Myocyte (in vitro differentiated cells): ENCODE measurements around the gene ZBTB49. TPM values are rescaled to one million over a fixed set of nuclear protein-coding genes. Genes with fewer than 3 reads are reported as not detected.

Experiments
- DNase-seq: peaks from one replicate; pipeline ENCODE4 v3.0.0-alpha.2; 2012; ENCODE audit warnings: low read depth
- total RNA-seq: library from RNA; depleted of rRNA; stranded (reverse); fragments of >200 nt; gene quantifications from 2 replicates; pipeline ENCODE4 v1.2.3, GENCODE V29; 2014

Gene ZBTB49
- total RNA-seq, 1 donor from 2014 or later = 8.7 TPM

GRCh38 chr4:4277531-4277930 lies 12.5 kb upstream of the ZBTB49 start:
- no peak for DNase-seq

- DNase-seq = no peak
These were observed 8.3 kb upstream of the ZBTB49 start for GRCh38 chr4:4281787-4282186.

DNA sequence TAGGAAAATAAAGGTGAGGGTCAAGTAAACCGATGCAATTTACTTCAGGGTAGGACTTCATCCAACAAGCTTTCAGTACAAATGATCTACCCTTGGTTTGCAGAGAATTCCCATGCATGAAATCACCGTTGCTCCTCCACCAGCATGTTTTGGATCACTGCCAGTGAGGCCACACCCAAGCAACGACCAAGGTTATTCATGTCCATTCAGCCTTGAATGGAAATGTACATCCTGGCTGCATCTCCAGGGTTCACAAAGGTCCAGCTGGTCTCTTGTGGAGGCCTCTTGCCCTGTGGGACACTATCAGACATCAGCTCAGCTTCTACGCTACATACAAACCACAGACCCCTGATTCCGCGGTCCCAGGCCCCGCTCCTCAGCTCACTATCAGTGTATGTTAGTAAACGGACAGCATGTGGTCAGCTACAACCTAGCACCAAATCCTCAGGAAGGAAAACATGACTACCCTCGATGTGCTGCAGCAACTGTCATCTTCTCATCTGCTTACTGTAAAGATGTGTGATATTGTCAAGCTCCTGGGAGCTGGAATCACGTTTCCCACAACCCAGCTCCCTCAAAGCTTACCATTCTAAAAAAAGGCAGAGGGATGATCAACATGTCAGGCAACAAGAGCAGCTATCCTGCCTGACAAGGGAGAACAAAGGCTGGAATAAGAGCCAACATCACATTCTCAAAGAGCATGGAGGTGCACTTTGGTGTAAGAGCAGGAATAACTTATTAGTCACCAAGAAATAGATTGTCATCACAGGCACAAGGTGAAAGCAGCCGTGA lies 5.0 kb upstream of the ZBTB49 start:
- DNase-seq = peak; percentile 73

GRCh38 chr4:4288098-4288497 lies 2.0 kb upstream of the ZBTB49 start:
- no peak for DNase-seq

DNA sequence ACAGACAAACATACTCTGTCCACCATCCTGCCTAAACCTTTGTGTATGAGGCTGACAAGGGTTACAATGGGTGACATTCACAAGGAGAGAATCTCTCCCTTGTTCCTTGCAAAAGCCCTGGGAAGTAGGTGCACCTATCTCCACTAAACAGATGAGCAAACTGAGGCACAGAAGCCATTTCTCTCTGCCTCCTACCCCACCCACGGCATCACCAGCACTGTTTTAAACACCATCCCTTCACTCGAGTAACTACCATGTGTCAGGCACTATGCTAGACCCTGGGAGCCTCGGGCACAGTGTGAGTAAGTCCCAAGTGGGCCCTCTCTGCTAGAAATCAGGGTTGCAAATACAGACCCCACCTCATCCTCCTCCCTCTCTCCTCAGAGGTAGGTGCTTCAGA lies 996 bp upstream of the ZBTB49 start:
- DNase-seq = no peak

GRCh38 chr4:4289597-4289940 lies 482 bp upstream of the ZBTB49 start:
- no peak for DNase-seq

- DNase-seq = peak; percentile 26
These were observed 3.2 kb downstream of the ZBTB49 start for GRCh38 chr4:4293279-4293678.

DNA sequence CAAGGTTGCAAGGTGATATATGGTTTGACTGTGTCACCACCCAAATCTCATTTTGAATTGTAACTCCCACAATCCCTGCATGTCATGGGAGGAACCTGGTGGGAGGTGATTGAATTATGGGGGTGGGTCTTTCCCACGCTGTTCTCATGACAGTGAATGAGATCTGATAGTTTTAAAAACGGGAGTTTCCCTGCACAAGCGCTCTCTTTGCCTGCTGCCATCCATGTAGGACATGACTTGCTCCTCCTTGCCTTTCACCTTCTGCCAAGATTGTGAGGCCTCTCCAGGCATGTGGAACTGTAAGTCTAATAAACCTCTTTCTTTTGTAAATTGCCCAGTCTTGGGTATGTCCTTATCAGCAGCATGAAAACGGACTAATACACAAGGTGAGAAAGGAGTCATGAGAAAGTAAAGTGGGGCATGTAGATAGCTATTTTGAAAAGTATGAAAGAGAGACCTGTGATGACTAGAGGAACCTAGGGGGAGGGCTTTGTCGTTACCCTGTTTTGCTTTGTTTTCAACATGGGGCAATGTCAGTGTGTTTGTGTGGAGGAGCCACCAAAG lies 6.3 kb downstream of the ZBTB49 start:
- no peak for DNase-seq

- no peak for DNase-seq
These were observed 9.0 kb downstream of the ZBTB49 start for GRCh38 chr4:4299006-4299405.

- no peak for DNase-seq
These were observed 11.9 kb downstream of the ZBTB49 start for GRCh38 chr4:4302001-4302400.

GRCh38 chr4:4302416-4302815 lies 12.4 kb downstream of the ZBTB49 start:
- DNase-seq = no peak

DNA sequence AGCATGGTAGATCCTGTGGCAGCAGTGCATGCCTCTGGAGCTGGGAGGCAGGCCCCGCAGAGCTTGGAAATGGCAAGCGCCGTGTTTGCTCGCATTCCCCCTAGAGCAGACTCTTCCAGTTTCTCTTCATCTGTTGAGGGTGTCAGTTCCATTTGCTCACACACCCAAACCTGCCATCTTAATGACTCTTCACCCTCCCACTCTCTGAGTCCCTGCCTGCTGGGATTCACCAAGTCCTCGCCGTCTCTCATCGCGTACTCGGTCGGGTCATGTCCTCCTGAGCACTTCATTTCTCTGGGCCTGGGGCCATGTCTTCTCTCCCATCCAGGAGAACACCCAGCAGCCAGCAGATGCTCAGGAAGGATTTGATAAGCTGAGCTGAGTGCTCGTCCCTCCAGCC lies 16.9 kb downstream of the ZBTB49 start:
- no peak for DNase-seq

- DNase-seq = peak; percentile 95
These were observed 18.9 kb downstream of the ZBTB49 start for GRCh38 chr4:4308800-4309441.

DNA sequence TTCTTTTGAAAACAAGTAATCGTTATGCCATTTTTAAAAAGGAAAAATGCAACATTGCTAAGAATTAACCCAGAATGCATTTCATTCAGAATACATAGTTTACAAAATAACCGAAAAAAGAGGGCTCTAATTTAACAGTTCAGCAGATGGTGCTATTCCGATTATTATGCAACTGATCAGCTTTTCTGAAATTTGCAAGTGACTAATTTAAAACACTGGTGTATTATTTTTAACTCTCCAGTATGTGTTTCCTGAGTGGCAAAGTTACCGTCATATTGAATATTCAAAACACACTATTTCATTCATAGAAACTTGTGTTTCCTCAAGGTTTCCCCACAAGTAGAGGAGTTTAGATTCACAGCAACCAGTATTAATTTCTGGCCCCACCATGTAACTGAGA lies 21.1 kb downstream of the ZBTB49 start:
- DNase-seq = no peak

DNA sequence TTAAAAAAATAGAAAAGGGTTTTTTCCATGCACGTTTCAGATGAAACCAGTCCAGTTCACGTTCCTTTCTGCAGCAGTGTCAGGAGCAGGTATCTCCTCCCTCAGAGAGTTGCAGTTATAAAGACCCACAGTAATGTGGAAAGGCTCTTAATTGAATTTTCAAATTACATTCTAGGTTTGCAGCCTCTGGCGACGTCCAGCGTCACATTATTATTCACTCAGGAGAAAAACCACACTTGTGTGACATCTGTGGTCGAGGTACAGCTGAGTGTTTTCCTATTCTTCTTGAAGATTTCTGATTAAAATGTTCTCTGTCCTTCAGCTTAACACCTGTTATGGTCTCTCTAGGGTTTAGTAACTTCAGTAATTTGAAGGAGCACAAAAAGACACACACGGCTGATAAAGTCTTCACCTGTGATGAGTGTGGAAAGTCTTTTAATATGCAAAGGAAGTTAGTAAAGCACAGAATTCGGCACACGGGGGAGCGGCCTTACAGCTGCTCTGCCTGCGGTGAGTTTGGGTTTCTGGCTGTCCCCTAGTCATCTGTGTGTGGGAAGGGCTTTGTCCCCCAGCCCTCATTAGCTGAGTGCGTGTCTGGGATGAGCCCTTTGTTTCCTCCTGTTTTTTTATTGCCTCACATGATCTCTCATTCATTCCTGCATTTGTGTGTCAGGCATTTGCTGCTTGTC lies 25.6 kb downstream of the ZBTB49 start:
- DNase-seq = peak; percentile 16

GRCh38 chr4:4316150-4316495 lies 26.1 kb downstream of the ZBTB49 start:
- no peak for DNase-seq

- no peak for DNase-seq
These were observed 27.6 kb downstream of the ZBTB49 start for GRCh38 chr4:4317496-4318232.

GRCh38 chr4:4320528-4320927 lies 30.5 kb downstream of the ZBTB49 start:
- no peak for DNase-seq

- DNase-seq = no peak
These were observed 31.1 kb downstream of the ZBTB49 start for GRCh38 chr4:4320951-4321714.

DNA sequence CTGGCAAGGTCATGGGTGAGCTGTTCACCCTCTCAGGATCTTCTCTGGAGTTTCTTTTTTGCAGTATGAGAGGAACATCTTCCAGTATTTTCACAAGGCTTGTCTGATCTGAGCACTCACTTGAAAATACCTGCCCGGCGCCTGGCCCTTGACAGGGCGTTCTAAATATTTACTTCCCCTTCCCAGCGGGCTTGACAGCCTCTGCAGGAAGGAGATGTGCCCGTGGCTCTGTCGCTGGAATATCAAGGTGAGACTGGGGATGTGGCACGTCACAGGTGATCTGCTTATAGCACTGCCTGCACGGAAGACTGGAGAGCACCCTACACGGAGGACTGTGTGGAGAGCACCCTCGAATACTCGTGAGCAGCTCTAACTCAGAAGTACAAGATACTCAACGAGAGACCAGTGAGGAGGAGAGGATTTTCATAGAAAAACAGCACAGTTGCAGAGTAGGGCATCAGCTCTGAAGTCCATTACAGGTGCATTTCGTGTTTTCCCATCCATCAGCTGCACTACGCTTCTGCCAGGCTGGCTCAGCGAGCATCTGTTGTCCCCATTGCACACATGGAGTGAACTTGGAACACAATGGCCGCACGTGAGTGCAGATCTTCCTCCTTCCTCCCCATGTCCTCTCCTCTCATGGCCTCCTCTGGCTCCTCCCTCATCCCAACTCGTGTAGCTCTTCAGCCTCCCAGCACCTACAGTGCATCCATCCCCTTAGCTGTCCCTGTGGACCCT lies 32.1 kb downstream of the ZBTB49 start:
- DNase-seq = no peak
